Measurements from ENCODE around the gene TAS2R60.
"Not testable (repeated sequence)": the region's sequence is repeated elsewhere in the genome, so short reads cannot be mapped to it uniquely, and the experiment has no call there.

The TAS2R60 gene

GRCh38 chr7:143411976-143412708 lies 31.1 kb upstream of the TAS2R60 start:
- no peak for DNase-seq

- no peak for DNase-seq
Measured at GRCh38 chr7:143413123-143413522, 30.1 kb upstream of the TAS2R60 start.

- not testable (repeated sequence) for DNase-seq
Measured at GRCh38 chr7:143415209-143415608, 28.0 kb upstream of the TAS2R60 start.

GRCh38 chr7:143415742-143416397 lies 27.4 kb upstream of the TAS2R60 start:
- DNase-seq = no peak

GRCh38 chr7:143416565-143417149 lies 26.6 kb upstream of the TAS2R60 start:
- DNase-seq = peak in 1 of 2 experiments; percentile 66

GRCh38 chr7:143417734-143418383 lies 25.4 kb upstream of the TAS2R60 start:
- no peak for DNase-seq

GRCh38 chr7:143418681-143419458 lies 24.4 kb upstream of the TAS2R60 start:
- DNase-seq = no peak

- DNase-seq = no peak
Measured at GRCh38 chr7:143419880-143420279, 23.4 kb upstream of the TAS2R60 start.

GRCh38 chr7:143420624-143421023 lies 22.6 kb upstream of the TAS2R60 start:
- DNase-seq = not testable (repeated sequence)

- DNase-seq = no peak
Measured at GRCh38 chr7:143422033-143422432, 21.2 kb upstream of the TAS2R60 start.

GRCh38 chr7:143424476-143424875 lies 18.8 kb upstream of the TAS2R60 start:
- not testable (repeated sequence) for DNase-seq

- no peak for DNase-seq
Measured at GRCh38 chr7:143426479-143427142, 16.6 kb upstream of the TAS2R60 start.

GRCh38 chr7:143429770-143430698 lies 13.2 kb upstream of the TAS2R60 start:
- no peak for DNase-seq

- DNase-seq = no peak
Measured at GRCh38 chr7:143431109-143431508, 12.1 kb upstream of the TAS2R60 start.

GRCh38 chr7:143433759-143434158 lies 9.5 kb upstream of the TAS2R60 start:
- no peak for DNase-seq

GRCh38 chr7:143434660-143435059 lies 8.6 kb upstream of the TAS2R60 start:
- no peak for DNase-seq

GRCh38 chr7:143435266-143435665 lies 8.0 kb upstream of the TAS2R60 start:
- DNase-seq = no peak

- no peak for DNase-seq
Measured at GRCh38 chr7:143436325-143436946, 6.8 kb upstream of the TAS2R60 start.

GRCh38 chr7:143437578-143437977 lies 5.7 kb upstream of the TAS2R60 start:
- DNase-seq = no peak

GRCh38 chr7:143439866-143440265 lies 3.4 kb upstream of the TAS2R60 start:
- no peak for DNase-seq

Measured in SW 1271 (cell line).